Measurements from ENCODE around the gene ENO3.

GRCh38 chr17:4931963-4932362, 19.0 kb upstream of the ENO3 start, which contains the start of gene GP1BA:
- TF ChIP-seq CTCF (IDR thresholded peaks at IDR 0.05 in 4 of 5, conservative IDR thresholded peaks at IDR 0.05 in 1 of 5): no peak
- TF ChIP-seq POLR2A (IDR thresholded peaks at IDR 0.05): no peak

All from gastrocnemius medialis (tissue), 4 donors.